Epidermal melanocyte (primary cell): Measurements from ENCODE around the gene ARFGEF3.

ENCODE experiments used
- DNase-seq: peaks from one replicate; pipeline ENCODE4 v3.0.0; 2011; ENCODE audit warnings: low spot score; ENCODE audit not compliant: insufficient read length

ARFGEF3 gene

DNA sequence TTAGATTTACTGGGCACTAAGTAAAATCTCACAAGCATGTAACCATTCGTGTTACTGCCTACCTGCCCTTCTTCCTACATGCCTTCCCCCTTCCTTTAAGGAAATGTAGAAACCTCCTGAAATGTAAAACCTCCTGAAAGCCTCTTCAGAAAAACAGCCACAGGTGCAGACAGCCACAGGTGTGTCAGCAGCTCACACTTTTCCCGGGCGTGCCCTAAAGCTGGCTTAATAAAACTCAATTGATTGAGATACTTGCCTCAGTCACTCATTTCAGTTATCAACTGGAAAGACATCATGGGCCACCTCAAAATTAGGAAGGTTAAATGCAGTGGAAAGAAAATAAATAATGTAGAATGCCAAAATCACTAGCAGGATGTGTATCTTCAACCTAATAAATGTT, 79.6 kb downstream of the ARFGEF3 start:
- DNase-seq, result no peak

DNA sequence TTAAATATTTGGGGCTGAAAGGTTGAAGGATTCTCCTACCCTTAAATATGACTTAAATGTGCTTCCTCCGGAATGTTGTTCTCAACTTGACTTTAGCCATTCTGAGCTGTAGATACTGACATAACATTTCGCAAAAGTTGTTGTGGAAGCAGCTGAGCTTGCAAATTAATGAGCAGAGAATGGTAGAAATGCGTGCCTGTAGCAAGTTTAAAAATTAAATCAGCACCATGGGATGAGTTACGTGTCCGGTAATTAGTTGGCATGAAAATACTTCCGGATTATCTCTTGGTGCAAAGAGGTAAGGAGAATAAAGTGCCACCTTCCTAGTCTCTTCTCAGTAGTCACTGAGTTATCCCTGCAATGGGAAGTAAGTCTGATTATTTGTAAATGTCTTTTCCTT, 80.2 kb downstream of the ARFGEF3 start:
- DNase-seq, result no peak

GRCh38 chr6:138242987-138243592, 81.4 kb downstream of the ARFGEF3 start:
- DNase-seq, result no peak

GRCh38 chr6:138245751-138246150, 84.0 kb downstream of the ARFGEF3 start:
- DNase-seq, result no peak

- DNase-seq, result no peak
These were observed 85.1 kb downstream of the ARFGEF3 start for GRCh38 chr6:138246650-138247440.

DNA sequence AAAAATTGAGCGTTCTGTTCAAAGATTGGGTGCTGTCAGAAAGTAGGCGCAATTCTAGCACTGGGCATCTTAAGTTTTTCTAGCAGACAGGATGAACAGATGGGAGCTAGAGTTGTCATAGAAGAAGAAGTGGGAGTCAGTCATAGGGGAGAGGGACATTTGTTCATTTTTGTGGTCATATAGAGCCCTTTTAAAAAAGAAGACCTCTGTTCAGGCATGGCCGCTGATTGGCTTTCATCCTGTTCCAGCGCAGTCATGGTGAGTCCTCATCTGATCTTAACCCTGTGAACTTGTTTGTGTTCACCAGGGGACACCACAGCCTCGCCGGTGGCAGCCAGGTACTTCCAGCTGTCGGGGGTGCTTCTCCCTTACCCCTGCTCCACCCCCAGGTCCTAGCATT, 86.3 kb downstream of the ARFGEF3 start:
- DNase-seq, result no peak

DNA sequence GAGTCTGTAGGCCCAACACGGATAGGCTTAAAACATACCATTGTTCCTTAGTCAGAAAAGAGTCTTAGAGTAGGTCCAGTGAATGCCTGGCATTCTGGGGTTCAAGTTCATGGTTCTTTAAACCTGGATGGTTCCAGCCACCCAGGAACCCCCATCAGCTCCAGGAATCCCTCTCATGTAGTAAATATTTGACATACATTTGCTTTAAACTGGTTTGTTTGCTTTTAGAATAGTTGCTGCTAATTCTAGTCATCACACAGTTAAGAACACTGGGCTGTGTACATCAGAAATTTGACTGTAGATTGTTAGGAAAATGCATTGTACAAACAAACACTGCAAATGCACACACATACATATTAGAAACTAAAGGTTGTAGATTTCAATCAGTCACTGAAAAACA, 87.1 kb downstream of the ARFGEF3 start:
- no peak for DNase-seq

DNA sequence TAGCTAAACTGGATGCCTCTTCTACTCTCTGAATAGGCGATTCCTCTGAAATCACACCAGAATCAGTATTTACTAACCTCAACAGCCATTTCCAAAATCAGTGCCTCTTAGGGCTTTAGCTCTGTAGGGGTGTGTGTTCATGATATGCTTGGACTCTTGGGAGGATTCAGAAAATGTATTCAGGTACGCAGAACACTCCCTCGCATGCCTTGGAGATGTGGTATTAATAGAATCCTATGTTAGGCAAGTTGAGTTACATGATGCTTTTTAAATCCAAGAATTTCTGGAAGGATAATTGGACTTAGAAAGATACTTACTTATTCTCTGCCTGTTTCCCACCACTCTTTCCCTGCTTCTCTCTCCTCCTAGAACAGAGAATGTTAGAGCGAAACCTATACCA, 88.3 kb downstream of the ARFGEF3 start:
- DNase-seq, result no peak

- no peak for DNase-seq
These were observed 88.9 kb downstream of the ARFGEF3 start for GRCh38 chr6:138250513-138251247.

- DNase-seq, result no peak
These were observed 92.0 kb downstream of the ARFGEF3 start for GRCh38 chr6:138253731-138254130.

DNA sequence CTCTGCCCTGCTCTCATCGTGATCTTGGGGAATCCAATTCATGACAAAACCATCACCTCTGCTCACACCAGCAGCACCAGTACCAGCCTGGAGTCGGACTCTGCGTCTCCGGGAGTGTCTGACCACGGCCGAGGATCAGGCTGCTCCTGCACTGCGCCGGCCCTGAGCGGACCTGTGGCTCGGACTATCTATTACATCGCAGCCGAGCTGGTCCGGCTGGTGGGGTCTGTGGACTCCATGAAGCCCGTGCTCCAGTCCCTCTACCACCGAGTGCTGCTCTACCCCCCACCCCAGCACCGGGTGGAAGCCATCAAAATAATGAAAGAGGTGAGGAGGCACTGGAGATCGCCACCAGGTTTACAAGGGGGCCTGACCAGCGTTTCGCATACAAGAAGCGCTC, 93.7 kb downstream of the ARFGEF3 start:
- no peak for DNase-seq

GRCh38 chr6:138257638-138258040, 95.9 kb downstream of the ARFGEF3 start:
- no peak for DNase-seq

- DNase-seq, result no peak
These were observed 96.5 kb downstream of the ARFGEF3 start for GRCh38 chr6:138258197-138258596.

GRCh38 chr6:138258991-138259390, 97.3 kb downstream of the ARFGEF3 start:
- DNase-seq, result no peak

GRCh38 chr6:138261116-138261780, 99.5 kb downstream of the ARFGEF3 start:
- no peak for DNase-seq

- DNase-seq, result no peak
These were observed 102.2 kb downstream of the ARFGEF3 start for GRCh38 chr6:138263963-138264362.

DNA sequence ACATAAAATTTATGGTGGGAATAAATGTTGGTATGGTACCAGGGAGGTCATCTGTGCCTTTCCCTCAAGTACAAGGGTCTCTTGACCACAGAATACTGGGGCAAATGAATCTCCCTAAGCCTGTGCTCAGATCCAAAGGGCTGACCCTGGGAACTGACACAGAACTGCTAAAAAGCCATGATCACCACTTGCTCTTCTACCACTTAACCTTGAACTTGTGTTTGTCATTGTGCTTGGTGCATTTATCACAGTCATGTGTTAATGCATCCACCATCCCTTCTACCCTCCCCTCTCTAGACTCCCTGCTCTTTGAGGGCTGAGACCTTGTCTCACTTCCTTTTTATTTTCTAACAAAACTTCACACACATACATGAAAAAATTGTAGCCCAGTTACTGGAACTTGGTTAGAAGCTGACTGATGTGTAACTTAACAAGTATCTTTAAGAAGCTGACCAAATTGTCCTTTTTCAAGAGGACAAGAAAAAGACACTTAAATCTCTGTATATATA, 102.7 kb downstream of the ARFGEF3 start:
- DNase-seq, result no peak

DNA sequence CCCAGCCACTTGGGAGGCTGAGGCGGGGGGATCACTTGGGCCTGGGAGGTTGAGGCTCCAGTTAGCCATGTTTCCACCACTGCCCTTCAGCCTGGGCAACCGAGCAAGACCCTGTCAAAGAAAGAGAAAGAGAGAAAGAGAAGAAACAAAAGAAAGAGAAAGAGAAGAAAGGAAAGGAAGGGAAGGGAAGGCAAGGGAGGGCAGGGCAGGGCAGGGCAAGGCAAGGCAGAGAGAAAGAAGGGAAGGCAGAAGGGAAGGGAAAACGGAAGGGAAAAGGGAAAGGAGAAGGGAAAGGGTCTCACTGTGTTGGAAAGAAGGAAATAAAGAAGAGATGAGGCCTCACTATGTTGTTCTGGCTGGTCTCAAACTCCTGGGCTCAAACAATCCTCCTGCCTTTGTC, 104.4 kb downstream of the ARFGEF3 start:
- no peak for DNase-seq

- DNase-seq, result no peak
These were observed 106.5 kb downstream of the ARFGEF3 start for GRCh38 chr6:138267971-138268895.

DNA sequence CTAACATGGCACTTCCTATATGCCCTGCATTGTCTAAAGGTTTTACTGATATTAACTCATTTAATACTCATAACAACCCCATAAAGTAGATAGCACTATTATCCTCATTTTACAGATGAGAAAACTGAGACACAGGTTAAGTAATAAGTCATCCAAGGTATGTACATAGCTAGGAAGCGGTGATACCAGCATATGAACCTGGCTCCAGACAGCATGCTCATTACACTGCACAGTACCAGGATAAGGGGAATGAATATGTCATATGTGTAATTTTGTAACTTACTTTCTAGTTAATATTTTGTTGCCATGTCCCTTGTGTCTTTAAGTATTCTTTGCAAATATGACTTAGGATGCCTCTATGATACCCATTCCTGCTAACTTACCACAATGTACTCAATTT, 109.7 kb downstream of the ARFGEF3 start:
- no peak for DNase-seq
